Measurements from ENCODE around the gene RWDD4. TPM values are rescaled to one million over a fixed set of nuclear protein-coding genes. Genes with fewer than 3 reads are reported as not detected.
A peak's percentile ranks its signal among the peaks of the same experiment; 100 is the strongest.

Gene RWDD4
- total RNA-seq (10 to 100 TPM in 6 of 7 donors, 1 to 10 TPM in 1; 8.9 to 16.9 (median 14.2) TPM), polyA plus RNA-seq (10 to 100 TPM in 2 of 3 donors, 1 to 10 TPM in 1; 8.3 to 12.9 (median 11.3) TPM)
- long read RNA-seq, donor 1, transcript RWDD4-202 (7 exons, 2,590 nt) = major isoform, 5 of 5 reads
- long read RNA-seq, donor 1, partial matches to known transcripts = 0 of 5 reads
- long read RNA-seq, donor 1, other reads (novel, unspliced or antisense) = 0 of 5 reads
- long read RNA-seq, donor 2, partial matches to known transcripts = 0 of 4 reads
- long read RNA-seq, donor 2, other reads (novel, unspliced or antisense) = 0 of 4 reads

DNA sequence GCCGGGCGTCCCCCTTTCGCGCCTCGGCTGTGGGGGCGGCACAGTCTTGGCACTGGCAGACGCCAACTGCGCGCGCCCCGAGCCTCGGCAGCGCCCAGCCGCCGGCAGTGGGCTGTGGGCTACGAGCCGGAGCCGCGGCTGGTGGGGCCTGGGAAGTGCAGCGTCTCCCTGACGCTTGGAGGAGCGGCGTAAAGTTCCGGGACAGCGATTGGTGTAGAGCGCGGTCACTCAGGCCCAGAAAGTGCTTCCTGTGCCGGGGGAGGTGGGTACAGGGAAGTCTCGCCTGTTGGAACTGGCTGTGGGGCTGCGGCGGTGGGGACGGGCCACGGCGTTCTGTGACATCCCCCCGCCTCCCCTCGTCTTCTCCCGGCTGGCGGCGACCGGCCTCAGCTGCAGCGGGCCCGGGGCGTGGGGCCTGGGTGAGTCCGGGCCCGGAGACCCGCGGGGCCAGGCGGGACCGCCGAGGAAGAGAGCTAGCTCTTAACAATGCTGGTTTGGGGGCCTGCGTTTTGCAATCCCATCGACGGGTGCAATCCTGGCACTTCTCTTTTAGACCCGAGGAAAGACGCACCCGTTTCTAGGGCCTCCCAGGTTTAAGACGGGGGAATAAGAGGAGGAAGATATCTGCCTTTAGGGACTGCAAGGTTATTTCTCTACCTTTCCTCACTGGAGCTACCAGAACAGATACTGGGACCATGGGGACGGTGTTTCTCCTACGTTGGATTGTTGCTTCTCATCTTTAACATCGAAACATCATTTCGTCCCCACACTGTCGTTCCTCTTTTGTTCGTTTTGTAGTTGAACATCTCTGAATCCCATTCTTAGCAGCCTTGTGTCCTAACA, at the start of gene RWDD4, which contains the start of gene TRAPPC11:
Gene RWDD4, minus strand, starts transcription at position 157 of the 843 bp plus-strand sequence. CDS start 233 bp downstream, outside the sequence.
Gene TRAPPC11, plus strand, starts transcription at position 265 of the 843 bp plus-strand sequence. CDS start 4,575 bp downstream, outside the sequence.
- Histone ChIP-seq H3K4me1 (peaks cover 26 to 59% (median 33%) of the 10 kb centered on the region in 6 donors), H3K4me3 (peak within 1 kb of the TSS; percentile 61 to 91 (median 74)), H3K9me3 (no peaks in the 10 kb centered on the region), H3K27ac (peak within 1 kb of the TSS; percentile 92 to 97 (median 96)), H3K27me3 (replicated peaks in 1 of 7) (no peaks in the 10 kb centered on the region), H3K36me3 (peaks cover 0 to 25% (median 2%) of the 10 kb centered on the region in 6 donors)
- intact Hi-C loops (cut with DNase I; ENCODE audit: low total_unique reads) = loop anchor here (10.0 kb wide), 1 partner anchor 154 kb away; the partner anchor contains the start of gene ING2
- peak; percentile 99 for DNase-seq
- TF ChIP-seq CTCF (IDR thresholded peaks at IDR 0.05 in 8 of 11, conservative IDR thresholded peaks at IDR 0.05 in 3 of 11) (peak in 10 of 11 experiments; percentile 35 to 89 (median 62)), POLR2AphosphoS5 (IDR thresholded peaks at IDR 0.05) (peak; percentile 94 to 98 (median 97)), POLR2A (IDR thresholded peaks at IDR 0.05) (peak; percentile 42 to 90 (median 65))
- WGBS, 5 donors = 0 to 1% (median 0%) methylated on average over 11 to 57 of the region's 63 CpGs

- no peak overlapping the region for H3K27ac ChIP-seq
- 64 to 98% (median 97%) methylated on average over 1 of the region's 1 CpG for WGBS, 5 donors
- DNase-seq = no peak
- intact Hi-C loops (cut with DNase I; ENCODE audit: low total_unique reads) = no loop called here
- no peak for TF ChIP-seq POLR2AphosphoS5 (IDR thresholded peaks at IDR 0.05)
- H3K9me3 ChIP-seq = no peaks in the 10 kb centered on the region
- H3K27me3 ChIP-seq (replicated peaks in 1 of 7) = no peaks in the 10 kb centered on the region
- H3K4me1 ChIP-seq = no peaks in the 10 kb centered on the region
- H3K36me3 ChIP-seq = peaks cover 6 to 100% (median 82%) of the 10 kb centered on the region in 6 donors
- H3K4me3 ChIP-seq = no peak overlapping the region
Measured at GRCh38 chr4:183702492-183702891, 43.5 kb upstream of the RWDD4 start.

GRCh38 chr4:183700407-183700806, 41.4 kb upstream of the RWDD4 start:
- Histone ChIP-seq H3K27ac (no peak overlapping the region), H3K36me3 (peaks cover 6 to 100% (median 88%) of the 10 kb centered on the region in 6 donors)
- 88 to 99% (median 98%) methylated on average over 4 of the region's 4 CpGs for WGBS, 5 donors

DNA sequence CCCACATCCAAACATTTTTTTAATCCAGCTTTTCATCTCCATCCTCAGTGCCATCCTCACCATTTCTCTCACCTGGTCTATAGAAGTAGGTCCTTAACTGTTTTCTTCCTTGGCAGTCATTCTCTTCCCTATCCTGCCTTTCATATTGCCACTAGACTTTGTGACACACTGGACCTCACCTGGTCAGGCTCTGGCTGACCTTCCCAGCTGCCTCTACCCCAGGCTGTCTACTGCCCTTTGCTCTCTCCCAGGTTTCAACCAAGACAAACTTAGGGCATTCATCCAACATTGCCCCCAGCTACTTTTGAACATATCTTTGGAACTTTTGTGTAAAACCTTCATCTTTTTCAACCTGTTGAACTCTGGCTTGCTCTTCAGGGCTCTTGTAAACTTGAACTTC, 39.9 kb upstream of the RWDD4 start:
- Histone ChIP-seq H3K4me3 (no peak overlapping the region), H3K36me3 (peaks cover 6 to 100% (median 96%) of the 10 kb centered on the region in 6 donors), H3K9me3 (no peaks in the 10 kb centered on the region), H3K4me1 (no peaks in the 10 kb centered on the region), H3K27me3 (replicated peaks in 1 of 7) (no peaks in the 10 kb centered on the region), H3K27ac (no peak overlapping the region)
- intact Hi-C loops (cut with DNase I; ENCODE audit: low total_unique reads) = no loop called here
- no peak for TF ChIP-seq CTCF (IDR thresholded peaks at IDR 0.05 in 8 of 11, conservative IDR thresholded peaks at IDR 0.05 in 3 of 11)
- TF ChIP-seq POLR2A (IDR thresholded peaks at IDR 0.05) = no peak
- TF ChIP-seq POLR2AphosphoS5 (IDR thresholded peaks at IDR 0.05) = no peak
- no peak for DNase-seq

More at GRCh38 chr4:183700407-183700806, 41.4 kb upstream of the RWDD4 start:
- no peak for DNase-seq
- intact Hi-C loops (cut with DNase I; ENCODE audit: low total_unique reads) = no loop called here
- no peaks in the 10 kb centered on the region for H3K9me3 ChIP-seq
- H3K4me3 ChIP-seq = no peak overlapping the region
- TF ChIP-seq CTCF (IDR thresholded peaks at IDR 0.05 in 8 of 11, conservative IDR thresholded peaks at IDR 0.05 in 3 of 11) (no peak), POLR2A (IDR thresholded peaks at IDR 0.05) (no peak), POLR2AphosphoS5 (IDR thresholded peaks at IDR 0.05) (no peak)
- no peaks in the 10 kb centered on the region for H3K27me3 ChIP-seq (replicated peaks in 1 of 7)
- H3K4me1 ChIP-seq = no peaks in the 10 kb centered on the region
